Hepatocyte (in vitro differentiated cells): ENCODE data around the gene UFL1.

Experiments used
- CTCF ChIP-seq: fragments of 200-600 bp; sonication (generic); IDR thresholded peaks from 2 replicates; pipeline ENCODE4 v1.5.1; 2016; ENCODE audit warnings: antibody characterized with exemption, mild to moderate bottlenecking; ENCODE audit not compliant: poor library complexity
- EZH2 ChIP-seq: fragments of 200-600 bp; sonication (generic); IDR thresholded peaks from 2 replicates; pipeline ENCODE4 v1.6.1; 2016; ENCODE audit warnings: antibody characterized with exemption, mild to moderate bottlenecking, borderline replicate concordance
- EZH2phosphoT487 ChIP-seq: fragments of 200-600 bp; sonication (generic); IDR thresholded peaks from one replicate; pipeline ENCODE4 v1.6.1; 2018; ENCODE audit warnings: antibody characterized with exemption, mild to moderate bottlenecking, low read depth, moderate library complexity; ENCODE audit not compliant: unreplicated experiment, severe bottlenecking

- TF ChIP-seq CTCF (no peak), EZH2phosphoT487 (no peak), EZH2 (no peak)
These were observed 42.9 kb upstream of the UFL1 start for GRCh38 chr6:96478695-96479094.
